HG03097 (cell line): ENCODE results near the gene NR5A1.

Experiments
- ATAC-seq: cut with Tn5 transposase; IDR thresholded peaks from one replicate; pipeline ENCODE4 v1.9.1; 2021; ENCODE audit not compliant: unreplicated experiment, low FRiP score

NR5A1 gene

DNA sequence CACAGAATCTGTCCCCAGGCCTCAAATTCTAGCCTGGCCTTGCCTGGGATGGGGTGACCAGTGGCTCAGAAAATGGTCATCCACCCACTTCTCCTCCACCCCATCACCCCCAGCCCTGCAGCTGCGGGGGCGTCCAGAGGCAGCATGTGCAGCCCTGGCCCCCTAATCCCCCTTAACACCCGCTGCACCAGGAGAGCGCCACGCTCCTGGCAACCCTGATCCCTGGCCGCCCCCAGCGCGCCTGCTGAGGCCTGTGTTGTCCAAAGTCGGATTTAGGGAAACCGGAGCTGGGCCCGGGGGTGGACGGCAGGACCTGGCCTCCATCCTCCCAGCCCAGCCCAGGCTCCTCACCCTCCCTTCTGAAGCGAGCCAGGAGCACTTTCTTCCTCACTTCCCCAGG, 22.0 kb downstream of the NR5A1 start:
- ATAC-seq = no peak

DNA sequence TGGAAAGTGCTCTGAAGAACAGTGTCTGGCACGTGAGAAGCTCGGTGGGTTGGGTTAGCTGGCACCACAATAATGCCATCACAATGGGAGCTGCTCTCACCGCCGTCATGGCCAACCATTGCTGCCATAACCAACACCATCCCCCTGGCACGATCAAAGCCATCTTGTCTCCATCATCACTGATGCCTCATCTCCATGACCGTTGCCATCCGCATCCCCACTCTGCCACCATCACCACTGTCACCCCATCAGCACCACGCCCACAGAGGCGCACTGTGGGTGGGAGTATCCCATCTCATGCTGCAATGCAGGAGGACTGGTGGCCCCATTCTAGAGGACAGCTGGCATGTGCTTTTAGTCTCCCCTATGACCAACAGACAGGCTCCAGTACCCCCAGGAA, 23.7 kb downstream of the NR5A1 start:
- ATAC-seq = no peak

GRCh38 chr9:124482431-124483031, 24.7 kb downstream of the NR5A1 start:
- ATAC-seq = no peak

GRCh38 chr9:124481115-124481514, 26.1 kb downstream of the NR5A1 start:
- no peak for ATAC-seq

DNA sequence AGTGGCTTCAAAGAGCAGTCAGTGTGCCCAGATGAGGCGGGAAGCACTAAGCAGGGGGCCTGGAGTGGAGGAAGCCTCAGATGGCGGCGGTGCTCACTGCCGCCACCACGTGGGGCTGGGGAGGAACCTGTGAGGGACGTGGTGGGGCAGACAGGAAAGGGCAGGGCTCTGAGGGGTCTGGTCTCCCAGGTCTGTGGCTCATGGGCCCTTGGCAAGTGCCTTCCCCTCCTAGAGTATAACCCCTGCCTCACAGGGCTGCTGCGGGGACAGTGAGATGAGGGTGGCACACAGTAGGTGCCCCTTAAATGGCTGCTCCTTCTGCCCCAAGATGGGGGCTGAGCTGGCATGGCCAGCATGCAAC, 26.6 kb downstream of the NR5A1 start:
- ATAC-seq = no peak

- ATAC-seq = no peak
These were observed 27.1 kb downstream of the NR5A1 start for GRCh38 chr9:124479947-124480620.

- ATAC-seq = no peak
These were observed 27.8 kb downstream of the NR5A1 start for GRCh38 chr9:124479371-124479770.

- ATAC-seq = no peak
These were observed 28.8 kb downstream of the NR5A1 start for GRCh38 chr9:124478354-124478753.

- ATAC-seq = no peak
These were observed 29.4 kb downstream of the NR5A1 start for GRCh38 chr9:124477648-124478285.

- ATAC-seq = no peak
These were observed 30.0 kb downstream of the NR5A1 start for GRCh38 chr9:124477211-124477647.

DNA sequence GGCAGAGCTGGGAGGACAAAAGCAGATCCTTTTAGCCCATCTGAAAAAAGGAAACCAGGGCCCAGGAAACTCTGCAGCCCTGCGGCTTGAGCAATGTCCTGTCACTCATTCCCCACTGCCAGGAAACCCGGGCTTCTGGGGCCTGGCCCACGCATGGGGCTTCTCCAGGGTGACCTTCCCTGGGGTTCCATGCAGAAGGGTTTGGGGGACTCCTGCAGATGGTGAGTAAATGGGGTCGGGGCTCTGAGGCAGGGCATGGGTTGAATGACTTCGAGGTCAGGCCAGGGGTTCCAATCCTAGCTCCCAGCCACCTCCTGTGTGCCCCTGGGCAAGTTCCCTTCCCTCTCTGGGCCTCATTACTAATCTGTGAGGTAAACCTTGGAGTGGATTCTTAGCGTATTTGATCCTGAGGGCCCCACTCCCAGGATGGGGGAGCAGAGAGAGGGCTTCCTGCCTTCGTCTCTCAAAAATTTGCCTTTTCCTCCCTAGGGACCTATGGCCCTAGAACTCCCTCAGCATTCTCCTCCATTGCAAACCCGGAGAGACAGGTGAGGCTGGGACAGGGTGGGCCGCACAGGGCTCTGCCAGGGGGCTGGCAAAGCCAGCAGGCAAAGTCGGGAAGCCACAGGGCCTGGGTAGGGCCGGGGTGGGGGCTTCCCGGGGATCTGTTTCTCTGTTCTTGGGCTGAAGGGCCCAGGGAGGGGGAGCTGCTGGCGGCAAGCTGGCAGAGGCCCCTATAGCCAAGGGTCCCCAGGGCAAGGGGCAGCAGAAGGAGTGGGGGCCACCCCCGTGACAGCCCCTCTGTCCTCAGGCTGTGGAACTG, 31.1 kb downstream of the NR5A1 start:
- no peak for ATAC-seq

GRCh38 chr9:124475158-124475867, 31.9 kb downstream of the NR5A1 start:
- ATAC-seq = no peak

DNA sequence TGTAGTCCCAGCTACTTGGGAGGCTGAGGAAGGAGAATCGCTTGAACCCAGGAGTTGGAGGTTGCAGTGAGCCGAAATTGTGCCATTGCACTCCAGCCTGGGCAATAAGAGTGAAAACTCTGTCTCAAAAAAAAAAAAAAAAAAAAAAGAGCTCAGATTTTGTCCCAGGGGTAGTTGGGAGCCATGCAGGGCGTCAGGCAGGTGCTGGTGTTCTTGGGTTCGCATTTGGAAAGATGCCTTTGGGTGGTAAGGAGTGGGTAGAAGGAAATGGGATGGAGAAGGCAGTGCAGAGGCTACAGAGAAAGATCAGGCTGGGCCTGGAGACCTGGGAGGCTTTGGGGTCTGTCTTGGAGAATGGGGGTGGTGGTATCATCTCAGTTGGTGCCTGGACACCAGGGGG, 33.0 kb downstream of the NR5A1 start:
- no peak for ATAC-seq

- ATAC-seq = no peak
These were observed 33.9 kb downstream of the NR5A1 start for GRCh38 chr9:124473310-124473709.

DNA sequence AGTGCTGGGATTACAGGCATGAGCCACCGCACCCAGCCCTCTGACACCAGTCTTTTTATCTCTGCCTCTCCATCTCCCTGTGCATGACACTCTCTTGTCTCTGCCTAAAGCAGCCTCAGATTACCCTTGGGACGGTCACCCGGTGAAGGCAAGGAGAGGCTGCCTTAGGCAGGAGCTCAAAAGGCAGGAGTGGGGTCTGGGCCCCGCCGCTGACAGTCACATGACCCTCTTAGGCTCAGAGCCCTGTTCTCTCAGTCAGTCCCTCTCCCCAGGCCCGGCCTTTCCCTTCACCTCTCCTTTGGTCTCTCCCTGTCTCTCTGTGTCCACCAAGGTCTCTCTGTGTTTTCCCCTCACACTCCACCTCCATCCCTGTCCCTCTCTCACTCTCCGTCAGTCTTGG, 34.4 kb downstream of the NR5A1 start:
- ATAC-seq = no peak

GRCh38 chr9:124471761-124472160, 35.4 kb downstream of the NR5A1 start:
- ATAC-seq = no peak

- no peak for ATAC-seq
These were observed 36.5 kb downstream of the NR5A1 start for GRCh38 chr9:124470726-124471125.

GRCh38 chr9:124470306-124470705, 36.9 kb downstream of the NR5A1 start:
- ATAC-seq = no peak

DNA sequence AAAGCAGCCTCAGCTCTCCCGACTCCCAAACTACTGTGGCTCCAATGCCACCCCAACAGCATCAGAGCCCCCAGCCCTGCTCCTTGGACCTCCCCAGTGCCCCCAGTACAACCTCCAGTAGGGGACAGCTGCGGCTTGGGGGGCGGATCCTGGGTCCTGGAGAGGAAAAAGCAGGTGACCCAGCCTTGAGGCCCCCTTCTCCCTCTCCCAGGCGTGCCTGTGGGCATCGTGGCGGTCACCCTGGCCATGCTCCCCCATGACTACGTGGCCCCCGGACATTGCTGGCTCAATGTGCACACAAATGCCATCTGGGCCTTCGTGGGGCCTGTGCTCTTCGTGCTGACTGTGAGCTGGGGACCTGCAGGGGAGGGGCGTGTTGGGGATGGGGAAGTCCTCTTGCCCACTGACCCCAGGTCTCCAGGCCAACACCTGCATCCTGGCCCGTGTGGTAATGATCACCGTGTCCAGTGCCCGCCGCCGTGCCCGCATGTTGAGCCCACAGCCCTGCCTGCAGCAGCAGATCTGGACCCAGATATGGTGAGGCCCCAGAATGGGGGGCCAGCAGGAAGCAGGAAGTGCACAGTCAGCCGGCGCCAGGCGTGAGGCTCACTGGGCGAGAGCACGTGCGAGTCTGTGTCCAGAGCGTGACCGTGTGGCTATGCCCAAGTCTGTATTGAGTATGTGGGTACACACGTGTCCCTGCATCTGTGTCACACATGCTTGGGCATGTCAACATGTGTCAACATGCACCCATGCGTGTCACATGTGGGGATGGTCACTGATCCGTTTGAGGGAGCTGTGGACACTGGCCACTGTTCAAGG, 38.0 kb downstream of the NR5A1 start:
- ATAC-seq = no peak
